ENCODE results near the gene TRAF7.

TRAF7 gene

DNA sequence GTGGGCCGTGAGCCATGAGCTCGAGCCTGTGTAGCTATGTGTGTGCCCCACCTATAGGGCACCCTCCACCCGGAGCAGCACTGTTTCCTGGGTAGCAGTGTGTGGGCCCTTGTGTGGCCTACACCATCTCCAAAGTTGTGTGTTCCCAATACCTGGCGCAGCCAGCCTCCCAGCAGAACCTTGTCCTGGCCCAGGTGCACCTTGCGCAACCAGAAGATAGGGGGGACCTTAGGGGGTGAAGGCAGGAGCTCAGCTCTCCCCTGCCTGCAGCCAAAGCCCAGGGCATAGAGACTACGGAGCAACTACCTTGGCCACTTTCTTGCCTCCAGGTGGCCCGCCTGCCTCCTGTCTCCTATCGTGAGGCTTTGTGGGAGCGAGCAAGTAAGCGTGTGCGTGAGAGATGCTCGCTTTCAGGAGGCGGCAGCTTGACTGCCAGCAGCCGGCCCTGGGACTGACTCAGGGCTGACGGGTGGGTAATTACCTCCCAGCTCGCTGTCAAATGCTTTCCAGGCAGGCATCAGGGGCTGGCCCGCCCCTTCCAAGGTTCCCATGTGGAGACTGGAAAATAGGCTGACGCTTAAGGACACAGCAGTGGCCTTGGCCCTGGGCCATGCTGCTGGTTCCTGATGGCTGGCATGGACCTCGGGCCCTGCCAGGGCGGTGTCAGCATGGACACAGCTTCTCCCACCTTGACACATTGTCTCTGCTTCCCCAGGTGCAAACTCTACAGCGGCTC lies 19.0 kb downstream of the TRAF7 start:
- H3K27me3 Mint-ChIP-seq (ENCODE audit: low read depth, poor library complexity): no peaks in the 10 kb centered on the region
- H3K9me3 Mint-ChIP-seq: no peaks in the 10 kb centered on the region
- H3K36me3 Mint-ChIP-seq (ENCODE audit: low read depth): peaks cover 14% of the 10 kb centered on the region
- TF ChIP-seq, protein P1, sequence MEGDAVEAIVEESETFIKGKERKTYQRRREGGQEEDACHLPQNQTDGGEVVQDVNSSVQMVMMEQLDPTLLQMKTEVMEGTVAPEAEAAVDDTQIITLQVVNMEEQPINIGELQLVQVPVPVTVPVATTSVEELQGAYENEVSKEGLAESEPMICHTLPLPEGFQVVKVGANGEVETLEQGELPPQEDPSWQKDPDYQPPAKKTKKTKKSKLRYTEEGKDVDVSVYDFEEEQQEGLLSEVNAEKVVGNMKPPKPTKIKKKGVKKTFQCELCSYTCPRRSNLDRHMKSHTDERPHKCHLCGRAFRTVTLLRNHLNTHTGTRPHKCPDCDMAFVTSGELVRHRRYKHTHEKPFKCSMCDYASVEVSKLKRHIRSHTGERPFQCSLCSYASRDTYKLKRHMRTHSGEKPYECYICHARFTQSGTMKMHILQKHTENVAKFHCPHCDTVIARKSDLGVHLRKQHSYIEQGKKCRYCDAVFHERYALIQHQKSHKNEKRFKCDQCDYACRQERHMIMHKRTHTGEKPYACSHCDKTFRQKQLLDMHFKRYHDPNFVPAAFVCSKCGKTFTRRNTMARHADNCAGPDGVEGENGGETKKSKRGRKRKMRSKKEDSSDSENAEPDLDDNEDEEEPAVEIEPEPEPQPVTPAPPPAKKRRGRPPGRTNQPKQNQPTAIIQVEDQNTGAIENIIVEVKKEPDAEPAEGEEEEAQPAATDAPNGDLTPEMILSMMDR (IDR thresholded peaks at IDR 0.05): no peak
- H3K27ac Mint-ChIP-seq: no peak overlapping the region
- no peak for DNase-seq
- H3K4me3 Mint-ChIP-seq: no peak overlapping the region
- no peaks in the 10 kb centered on the region for H3K4me1 Mint-ChIP-seq

- peaks cover 14% of the 10 kb centered on the region for H3K36me3 Mint-ChIP-seq (ENCODE audit: low read depth)
- no peaks in the 10 kb centered on the region for H3K9me3 Mint-ChIP-seq
- TF ChIP-seq, protein P1 (IDR thresholded peaks at IDR 0.05): no peak
- H3K4me1 Mint-ChIP-seq: no peaks in the 10 kb centered on the region
- no peak for DNase-seq
- H3K27ac Mint-ChIP-seq: no peak overlapping the region
- no peaks in the 10 kb centered on the region for H3K27me3 Mint-ChIP-seq (ENCODE audit: low read depth, poor library complexity)
- no peak overlapping the region for H3K4me3 Mint-ChIP-seq
Measured at GRCh38 chr16:2175454-2175853, 19.9 kb downstream of the TRAF7 start.

DNA sequence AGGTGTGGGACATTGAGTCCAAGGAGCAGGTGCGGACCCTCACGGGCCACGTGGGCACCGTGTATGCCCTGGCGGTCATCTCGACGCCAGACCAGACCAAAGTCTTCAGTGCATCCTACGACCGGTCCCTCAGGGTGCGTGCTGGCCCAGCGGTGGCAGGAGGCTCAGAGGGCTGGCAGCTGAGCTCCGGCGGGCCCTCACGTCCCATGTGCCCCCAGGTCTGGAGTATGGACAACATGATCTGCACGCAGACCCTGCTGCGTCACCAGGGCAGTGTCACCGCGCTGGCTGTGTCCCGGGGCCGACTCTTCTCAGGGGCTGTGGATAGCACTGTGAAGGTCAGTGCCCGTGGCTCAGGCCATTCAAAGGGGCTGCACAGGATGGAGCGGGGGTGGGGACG lies 20.5 kb downstream of the TRAF7 start:
- Mint-ChIP-seq H3K27ac (no peak overlapping the region), H3K27me3 (ENCODE audit: low read depth, poor library complexity) (peaks cover under 1% of the 10 kb centered on the region), H3K4me3 (no peak overlapping the region), H3K9me3 (no peaks in the 10 kb centered on the region), H3K4me1 (no peaks in the 10 kb centered on the region), H3K36me3 (ENCODE audit: low read depth) (peaks cover 14% of the 10 kb centered on the region)
- DNase-seq: no peak
- TF ChIP-seq, protein P1 (IDR thresholded peaks at IDR 0.05): no peak

- H3K9me3 Mint-ChIP-seq: no peaks in the 10 kb centered on the region
- no peak overlapping the region for H3K4me3 Mint-ChIP-seq
- peaks cover 3% of the 10 kb centered on the region for H3K27me3 Mint-ChIP-seq (ENCODE audit: low read depth, poor library complexity)
- no peak overlapping the region for H3K27ac Mint-ChIP-seq
- no peaks in the 10 kb centered on the region for H3K4me1 Mint-ChIP-seq
- no peak for DNase-seq
- peaks cover 19% of the 10 kb centered on the region for H3K36me3 Mint-ChIP-seq (ENCODE audit: low read depth)
- TF ChIP-seq, protein P1 (IDR thresholded peaks at IDR 0.05): no peak
Measured at GRCh38 chr16:2177101-2177500, 21.5 kb downstream of the TRAF7 start.

- peaks cover 3% of the 10 kb centered on the region for H3K27me3 Mint-ChIP-seq (ENCODE audit: low read depth, poor library complexity)
- TF ChIP-seq, protein P1 (IDR thresholded peaks at IDR 0.05): no peak
- H3K27ac Mint-ChIP-seq: no peak overlapping the region
- DNase-seq: no peak
- H3K4me1 Mint-ChIP-seq: no peaks in the 10 kb centered on the region
- H3K9me3 Mint-ChIP-seq: no peaks in the 10 kb centered on the region
- H3K4me3 Mint-ChIP-seq: no peak overlapping the region
- peaks cover 23% of the 10 kb centered on the region for H3K36me3 Mint-ChIP-seq (ENCODE audit: low read depth)
Measured at GRCh38 chr16:2177561-2177960, 22.0 kb downstream of the TRAF7 start.

Measured in nephron progenitor cell (in vitro differentiated cells).